Neuron (in vitro differentiated cells): ENCODE results near the gene TIA1.
"Not testable (repeated sequence)": the region's sequence is repeated elsewhere in the genome, so short reads cannot be mapped to it uniquely, and the experiment has no call there.

Source experiments
- H2AFZ ChIP-seq: one replicate; pipeline ENCODE4 v1.6.1; 2013; ENCODE audit warnings: low read depth, mild to moderate bottlenecking, inconsistent platforms, low read length, moderate library complexity
- H3K27me3 ChIP-seq: one replicate; pipeline ENCODE4 v1.6.1; 2013; ENCODE audit warnings: low read length; ENCODE audit not compliant: insufficient read depth
- H3K36me3 ChIP-seq: one replicate; pipeline ENCODE4 v1.6.1; 2013; ENCODE audit warnings: low read length; ENCODE audit not compliant: insufficient read depth
- H3K4me1 ChIP-seq: one replicate; pipeline ENCODE4 v1.6.1; 2013; ENCODE audit warnings: low read length; ENCODE audit not compliant: insufficient read depth
- H3K4me3 ChIP-seq: 2 replicates; pipeline ENCODE4 v1.5.1; 2013; ENCODE audit warnings: mild to moderate bottlenecking, low read length, moderate library complexity
- H3K9me3 ChIP-seq: one replicate; pipeline ENCODE4 v1.6.1; 2013; ENCODE audit warnings: low read length

Gene TIA1

GRCh38 chr2:70203086-70203485, 45.3 kb downstream of the TIA1 start:
- peaks cover 3% of the 10 kb centered on the region for H3K9me3 ChIP-seq
- H3K36me3 ChIP-seq, result no peaks in the 10 kb centered on the region
- H2AFZ ChIP-seq, result no peak overlapping the region
- H3K27me3 ChIP-seq, result no peaks in the 10 kb centered on the region
- no peak overlapping the region for H3K4me3 ChIP-seq
- no peaks in the 10 kb centered on the region for H3K4me1 ChIP-seq

GRCh38 chr2:70202236-70202806, 46.1 kb downstream of the TIA1 start:
- Histone ChIP-seq H3K36me3 (no peaks in the 10 kb centered on the region), H3K27me3 (no peaks in the 10 kb centered on the region), H3K9me3 (peaks cover 3% of the 10 kb centered on the region), H3K4me1 (no peaks in the 10 kb centered on the region), H2AFZ (no peak overlapping the region), H3K4me3 (no peak overlapping the region)

- H3K27me3 ChIP-seq, result no peaks in the 10 kb centered on the region
- no peaks in the 10 kb centered on the region for H3K36me3 ChIP-seq
- peaks cover 3% of the 10 kb centered on the region for H3K9me3 ChIP-seq
- H2AFZ ChIP-seq, result no peak overlapping the region
- H3K4me1 ChIP-seq, result no peaks in the 10 kb centered on the region
- H3K4me3 ChIP-seq, result no peak overlapping the region
Observed at GRCh38 chr2:70201831-70202230, 46.6 kb downstream of the TIA1 start.

GRCh38 chr2:70201225-70201768, 47.1 kb downstream of the TIA1 start:
- no peaks in the 10 kb centered on the region for H3K36me3 ChIP-seq
- H3K27me3 ChIP-seq, result no peaks in the 10 kb centered on the region
- no peak overlapping the region for H2AFZ ChIP-seq
- H3K4me1 ChIP-seq, result no peaks in the 10 kb centered on the region
- H3K4me3 ChIP-seq, result no peak overlapping the region
- H3K9me3 ChIP-seq, result peaks cover 3% of the 10 kb centered on the region

GRCh38 chr2:70199320-70199864, 49.0 kb downstream of the TIA1 start:
- H2AFZ ChIP-seq, result no peak overlapping the region
- no peaks in the 10 kb centered on the region for H3K36me3 ChIP-seq
- no peaks in the 10 kb centered on the region for H3K27me3 ChIP-seq
- no peaks in the 10 kb centered on the region for H3K4me1 ChIP-seq
- peaks cover 3% of the 10 kb centered on the region for H3K9me3 ChIP-seq
- H3K4me3 ChIP-seq, result no peak overlapping the region

GRCh38 chr2:70192516-70192915, 55.9 kb downstream of the TIA1 start:
- Histone ChIP-seq H3K4me3 (no peak overlapping the region), H3K4me1 (peaks cover 4% of the 10 kb centered on the region), H3K36me3 (no peaks in the 10 kb centered on the region), H3K27me3 (no peaks in the 10 kb centered on the region), H2AFZ (no peak overlapping the region), H3K9me3 (no peaks in the 10 kb centered on the region)

- Histone ChIP-seq H2AFZ (peak overlapping the region; percentile 67), H3K27me3 (no peaks in the 10 kb centered on the region), H3K4me3 (peak overlapping the region; percentile 79), H3K4me1 (peaks cover 4% of the 10 kb centered on the region), H3K36me3 (no peaks in the 10 kb centered on the region), H3K9me3 (no peaks in the 10 kb centered on the region)
Observed at GRCh38 chr2:70191244-70191735, 57.1 kb downstream of the TIA1 start.

- Histone ChIP-seq H3K4me3 (peak within 1 kb of the TSS; percentile 79), H3K36me3 (no peaks in the 10 kb centered on the region), H3K27me3 (no peaks in the 10 kb centered on the region), H2AFZ (peak within 1 kb of the TSS; percentile 67), H3K9me3 (no peaks in the 10 kb centered on the region), H3K4me1 (peaks cover 4% of the 10 kb centered on the region)
Observed at GRCh38 chr2:70190418-70191243, 57.8 kb downstream of the TIA1 start, which contains the start of gene C2orf42. C2orf42 (minus strand) TSS chr2:70191019; CDS start chr2:70181985, 9,034 bp downstream.

GRCh38 chr2:70188460-70188859, 60.0 kb downstream of the TIA1 start:
- no peaks in the 10 kb centered on the region for H3K27me3 ChIP-seq
- no peak overlapping the region for H2AFZ ChIP-seq
- H3K4me1 ChIP-seq, result peaks cover 4% of the 10 kb centered on the region
- no peaks in the 10 kb centered on the region for H3K36me3 ChIP-seq
- no peak overlapping the region for H3K4me3 ChIP-seq
- H3K9me3 ChIP-seq, result no peaks in the 10 kb centered on the region

GRCh38 chr2:70187170-70187569, 61.3 kb downstream of the TIA1 start:
- H2AFZ ChIP-seq, H3K36me3 ChIP-seq, H3K4me3 ChIP-seq, H3K27me3 ChIP-seq, H3K4me1 ChIP-seq, H3K9me3 ChIP-seq: not testable (repeated sequence)

GRCh38 chr2:70182689-70183088, 65.7 kb downstream of the TIA1 start:
- Histone ChIP-seq H2AFZ (no peak overlapping the region), H3K4me1 (no peaks in the 10 kb centered on the region), H3K36me3 (peaks cover 30% of the 10 kb centered on the region), H3K9me3 (no peaks in the 10 kb centered on the region), H3K4me3 (no peak overlapping the region), H3K27me3 (no peaks in the 10 kb centered on the region)

- no peaks in the 10 kb centered on the region for H3K9me3 ChIP-seq
- no peak overlapping the region for H2AFZ ChIP-seq
- H3K4me1 ChIP-seq, result no peaks in the 10 kb centered on the region
- H3K36me3 ChIP-seq, result peaks cover 42% of the 10 kb centered on the region
- no peaks in the 10 kb centered on the region for H3K27me3 ChIP-seq
- no peak overlapping the region for H3K4me3 ChIP-seq
Observed at GRCh38 chr2:70181363-70181956, 67.0 kb downstream of the TIA1 start.

- Histone ChIP-seq H3K9me3 (no peaks in the 10 kb centered on the region), H3K4me1 (no peaks in the 10 kb centered on the region), H3K36me3 (peaks cover 59% of the 10 kb centered on the region), H3K4me3 (no peak overlapping the region), H2AFZ (no peak overlapping the region), H3K27me3 (no peaks in the 10 kb centered on the region)
Observed at GRCh38 chr2:70173520-70173919, 74.9 kb downstream of the TIA1 start.
